Measurements from ENCODE around the gene GPRIN2. TPM values are rescaled to one million over a fixed set of nuclear protein-coding genes. Genes with fewer than 3 reads are reported as not detected.
"Not testable (repeated sequence)": the region's sequence is repeated elsewhere in the genome, so short reads cannot be mapped to it uniquely, and the experiment has no call there.

The GPRIN2 gene
- total and polyA plus RNA-seq, 7 donors: 0.16 to 30.0 (median 11.6) TPM; not detected in 1

DNA sequence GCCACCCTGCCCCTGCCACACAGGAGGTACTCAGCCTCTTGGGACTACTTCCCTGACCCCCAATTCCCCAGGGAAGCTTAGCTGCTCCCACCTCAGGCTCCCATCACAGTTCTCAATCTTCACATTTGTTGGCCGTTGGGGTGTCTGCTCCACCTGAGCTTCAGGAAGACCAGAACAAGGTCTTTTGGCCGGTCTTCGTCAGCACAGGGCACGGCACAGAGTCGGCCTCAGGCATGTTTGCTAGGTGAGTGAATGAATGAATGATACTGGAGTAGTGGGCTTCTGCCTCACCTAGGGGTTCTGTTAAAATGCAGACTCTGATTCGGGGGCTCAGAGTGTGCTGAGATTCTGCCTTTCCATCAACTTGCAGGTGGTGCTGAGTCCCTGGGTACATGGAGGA is 20.3 kb downstream of the GPRIN2 start:
- H3K27me3 ChIP-seq: no peaks in the 10 kb centered on the region
- no peaks in the 10 kb centered on the region for H3K36me3 ChIP-seq
- 87 to 94% methylated on average over 6 of the region's 6 CpGs for WGBS, 2 donors
- H3K27ac ChIP-seq: no peak overlapping the region
- peaks cover 0 to 30% (median 27%) of the 10 kb centered on the region in 4 donors for H3K4me1 ChIP-seq
- peak; percentile 58 for DNase-seq
- H3K4me3 ChIP-seq: no peak overlapping the region
- intact Hi-C loops (cut with DNase I): no loop called here
- no peak for TF ChIP-seq POLR2A (IDR thresholded peaks at IDR 0.05)
- no peak for TF ChIP-seq POLR2AphosphoS5 (IDR thresholded peaks at IDR 0.05)
- no peak for TF ChIP-seq CTCF (IDR thresholded peaks at IDR 0.05)
- no peak for TF ChIP-seq EP300 (IDR thresholded peaks at IDR 0.05)
- H3K9me3 ChIP-seq: no peaks in the 10 kb centered on the region

GRCh38 chr10:46534828-46535524 is 21.5 kb downstream of the GPRIN2 start:
- no peaks in the 10 kb centered on the region for H3K9me3 ChIP-seq
- H3K27me3 ChIP-seq: no peaks in the 10 kb centered on the region
- peak; percentile 54 for DNase-seq
- intact Hi-C loops (cut with DNase I): no loop called here
- no peaks in the 10 kb centered on the region for H3K36me3 ChIP-seq
- H3K27ac ChIP-seq: no peak overlapping the region
- no peak overlapping the region for H3K4me3 ChIP-seq
- TF ChIP-seq CTCF (IDR thresholded peaks at IDR 0.05): no peak
- no peak for TF ChIP-seq POLR2AphosphoS5 (IDR thresholded peaks at IDR 0.05)
- no peak for TF ChIP-seq POLR2A (IDR thresholded peaks at IDR 0.05)
- no peak for TF ChIP-seq EP300 (IDR thresholded peaks at IDR 0.05)
- 87 to 90% methylated on average over 6 of the region's 6 CpGs for WGBS, 2 donors
- peaks cover 0 to 18% (median 15%) of the 10 kb centered on the region in 4 donors for H3K4me1 ChIP-seq

- H3K4me3 ChIP-seq; H3K36me3 ChIP-seq; H3K27ac ChIP-seq; H3K4me1 ChIP-seq; H3K27me3 ChIP-seq; intact Hi-C loops (cut with DNase I); H3K9me3 ChIP-seq: not testable (repeated sequence)
- peak; percentile 53 for DNase-seq
- 73 to 86% methylated on average over 1 of the region's 1 CpG for WGBS, 2 donors
Observed at GRCh38 chr10:46532256-46532655, 24.2 kb downstream of the GPRIN2 start.

- no peak overlapping the region for H3K4me3 ChIP-seq
- no peaks in the 10 kb centered on the region for H3K4me1 ChIP-seq
- intact Hi-C loops (cut with DNase I): no loop called here
- H3K27me3 ChIP-seq: no peaks in the 10 kb centered on the region
- TF ChIP-seq POLR2A (IDR thresholded peaks at IDR 0.05) (no peak), POLR2AphosphoS5 (IDR thresholded peaks at IDR 0.05) (no peak), CTCF (IDR thresholded peaks at IDR 0.05) (no peak), EP300 (IDR thresholded peaks at IDR 0.05) (no peak)
- DNase-seq: peak; percentile 56
- no peaks in the 10 kb centered on the region for H3K9me3 ChIP-seq
- H3K36me3 ChIP-seq: no peaks in the 10 kb centered on the region
- WGBS, 2 donors: 93% methylated on average over 18 of the region's 18 CpGs
- no peak overlapping the region for H3K27ac ChIP-seq
Observed at GRCh38 chr10:46530249-46531186, 25.9 kb downstream of the GPRIN2 start.

DNA sequence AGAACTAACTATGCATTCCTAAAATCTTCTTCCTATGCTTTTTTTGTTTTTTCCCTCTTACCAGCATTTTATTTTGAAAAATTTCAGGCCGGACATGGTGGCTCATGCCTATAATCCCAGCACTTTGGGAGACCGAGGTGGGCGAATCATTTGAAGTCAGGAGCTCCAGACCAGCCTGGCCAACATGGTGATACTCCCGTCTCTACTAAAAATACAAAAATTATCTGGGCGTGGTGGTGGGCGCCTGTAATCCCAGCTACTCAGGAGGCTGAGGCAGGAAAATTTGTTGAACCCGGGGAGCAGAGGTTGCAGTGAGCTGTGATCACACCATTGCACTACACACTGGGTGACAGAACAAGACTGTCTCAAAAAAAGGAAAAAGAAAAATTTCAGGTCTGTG is 26.7 kb downstream of the GPRIN2 start:
- H3K9me3 ChIP-seq; H3K27ac ChIP-seq; H3K4me3 ChIP-seq; H3K27me3 ChIP-seq; intact Hi-C loops (cut with DNase I); H3K36me3 ChIP-seq; H3K4me1 ChIP-seq: not testable (repeated sequence)
- peak; percentile 30 for DNase-seq
- 87 to 89% methylated on average over 7 of the region's 7 CpGs for WGBS, 2 donors
